ENCODE data around the gene TRIM50.
"Not testable (repeated sequence)": the region's sequence is repeated elsewhere in the genome, so short reads cannot be mapped to it uniquely, and the experiment has no call there.

The TRIM50 gene

GRCh38 chr7:73308074-73308664 is 19.7 kb downstream of the TRIM50 start:
- peak overlapping the region; percentile 86 for H3K4me3 ChIP-seq (ENCODE audit: insufficient read depth, low read length, poor library complexity, severe bottlenecking)
- no peaks in the 10 kb centered on the region for H3K9me3 ChIP-seq (ENCODE audit: insufficient read depth, low read length)
- H4K20me1 ChIP-seq (ENCODE audit: low read depth, low read length) = no peaks in the 10 kb centered on the region
- H3K27ac ChIP-seq (ENCODE audit: low read depth, low read length) = peak overlapping the region; percentile 67
- H3K9ac ChIP-seq (ENCODE audit: low read length) = peak overlapping the region; percentile 75
- H3K27me3 ChIP-seq (ENCODE audit: low read length) = no peaks in the 10 kb centered on the region
- no peaks in the 10 kb centered on the region for H3K9me2 ChIP-seq (replicated peaks; ENCODE audit: insufficient read depth, low read length)
- TF ChIP-seq EZH2phosphoT487 (conservative IDR thresholded peaks at IDR 0.05; ENCODE audit: low read length) = no peak
- TF ChIP-seq, protein P1, sequence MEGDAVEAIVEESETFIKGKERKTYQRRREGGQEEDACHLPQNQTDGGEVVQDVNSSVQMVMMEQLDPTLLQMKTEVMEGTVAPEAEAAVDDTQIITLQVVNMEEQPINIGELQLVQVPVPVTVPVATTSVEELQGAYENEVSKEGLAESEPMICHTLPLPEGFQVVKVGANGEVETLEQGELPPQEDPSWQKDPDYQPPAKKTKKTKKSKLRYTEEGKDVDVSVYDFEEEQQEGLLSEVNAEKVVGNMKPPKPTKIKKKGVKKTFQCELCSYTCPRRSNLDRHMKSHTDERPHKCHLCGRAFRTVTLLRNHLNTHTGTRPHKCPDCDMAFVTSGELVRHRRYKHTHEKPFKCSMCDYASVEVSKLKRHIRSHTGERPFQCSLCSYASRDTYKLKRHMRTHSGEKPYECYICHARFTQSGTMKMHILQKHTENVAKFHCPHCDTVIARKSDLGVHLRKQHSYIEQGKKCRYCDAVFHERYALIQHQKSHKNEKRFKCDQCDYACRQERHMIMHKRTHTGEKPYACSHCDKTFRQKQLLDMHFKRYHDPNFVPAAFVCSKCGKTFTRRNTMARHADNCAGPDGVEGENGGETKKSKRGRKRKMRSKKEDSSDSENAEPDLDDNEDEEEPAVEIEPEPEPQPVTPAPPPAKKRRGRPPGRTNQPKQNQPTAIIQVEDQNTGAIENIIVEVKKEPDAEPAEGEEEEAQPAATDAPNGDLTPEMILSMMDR (IDR thresholded peaks at IDR 0.05; ENCODE audit: insufficient read depth, low read length, poor library complexity, severe bottlenecking) = no peak
- H3K79me2 ChIP-seq (ENCODE audit: insufficient read depth, low read length) = peaks cover 25% of the 10 kb centered on the region
- H3F3A ChIP-seq (ENCODE audit: insufficient read depth) = no peaks in the 10 kb centered on the region
- H2AFZ ChIP-seq (ENCODE audit: low read depth, low read length, severe bottlenecking) = peak overlapping the region; percentile 56
- H3K36me3 ChIP-seq (ENCODE audit: low read length) = no peaks in the 10 kb centered on the region
- H3K4me2 ChIP-seq (ENCODE audit: low read depth, low read length, poor library complexity, severe bottlenecking) = peak overlapping the region; percentile 63

DNA sequence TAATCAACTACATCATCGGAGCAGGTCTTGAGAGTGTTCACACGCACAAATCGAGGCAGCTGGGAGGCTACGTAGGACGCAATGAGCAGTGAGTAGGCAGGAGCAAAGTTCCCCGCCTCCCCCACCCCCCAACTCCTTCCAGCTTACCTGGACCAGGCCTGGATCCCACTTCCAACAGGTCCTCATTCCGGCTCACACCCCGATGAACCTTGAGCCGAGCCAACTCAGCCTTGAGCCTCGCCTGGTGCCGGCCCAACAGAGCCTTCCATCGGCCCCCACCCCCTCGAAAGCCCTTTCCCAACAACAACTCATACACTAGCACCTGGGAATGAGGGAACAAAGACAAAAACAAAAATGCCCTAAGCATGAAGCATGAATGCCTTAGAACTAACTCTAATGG is 20.4 kb downstream of the TRIM50 start:
- H3K79me2 ChIP-seq (ENCODE audit: insufficient read depth, low read length) = peaks cover 25% of the 10 kb centered on the region
- H3K27ac ChIP-seq (ENCODE audit: low read depth, low read length) = no peak overlapping the region
- no peak overlapping the region for H2AFZ ChIP-seq (ENCODE audit: low read depth, low read length, severe bottlenecking)
- no peaks in the 10 kb centered on the region for H3K9me3 ChIP-seq (ENCODE audit: insufficient read depth, low read length)
- H3K36me3 ChIP-seq (ENCODE audit: low read length) = no peaks in the 10 kb centered on the region
- H3K9me2 ChIP-seq (replicated peaks; ENCODE audit: insufficient read depth, low read length) = no peaks in the 10 kb centered on the region
- no peaks in the 10 kb centered on the region for H3K27me3 ChIP-seq (ENCODE audit: low read length)
- no peaks in the 10 kb centered on the region for H3F3A ChIP-seq (ENCODE audit: insufficient read depth)
- peak overlapping the region; percentile 75 for H3K9ac ChIP-seq (ENCODE audit: low read length)
- peak overlapping the region; percentile 63 for H3K4me2 ChIP-seq (ENCODE audit: low read depth, low read length, poor library complexity, severe bottlenecking)
- TF ChIP-seq EZH2phosphoT487 (conservative IDR thresholded peaks at IDR 0.05; ENCODE audit: low read length) = no peak
- TF ChIP-seq, protein P1 (IDR thresholded peaks at IDR 0.05; ENCODE audit: insufficient read depth, low read length, poor library complexity, severe bottlenecking) = no peak
- H3K4me3 ChIP-seq (ENCODE audit: insufficient read depth, low read length, poor library complexity, severe bottlenecking) = peak overlapping the region; percentile 86
- no peaks in the 10 kb centered on the region for H4K20me1 ChIP-seq (ENCODE audit: low read depth, low read length)

DNA sequence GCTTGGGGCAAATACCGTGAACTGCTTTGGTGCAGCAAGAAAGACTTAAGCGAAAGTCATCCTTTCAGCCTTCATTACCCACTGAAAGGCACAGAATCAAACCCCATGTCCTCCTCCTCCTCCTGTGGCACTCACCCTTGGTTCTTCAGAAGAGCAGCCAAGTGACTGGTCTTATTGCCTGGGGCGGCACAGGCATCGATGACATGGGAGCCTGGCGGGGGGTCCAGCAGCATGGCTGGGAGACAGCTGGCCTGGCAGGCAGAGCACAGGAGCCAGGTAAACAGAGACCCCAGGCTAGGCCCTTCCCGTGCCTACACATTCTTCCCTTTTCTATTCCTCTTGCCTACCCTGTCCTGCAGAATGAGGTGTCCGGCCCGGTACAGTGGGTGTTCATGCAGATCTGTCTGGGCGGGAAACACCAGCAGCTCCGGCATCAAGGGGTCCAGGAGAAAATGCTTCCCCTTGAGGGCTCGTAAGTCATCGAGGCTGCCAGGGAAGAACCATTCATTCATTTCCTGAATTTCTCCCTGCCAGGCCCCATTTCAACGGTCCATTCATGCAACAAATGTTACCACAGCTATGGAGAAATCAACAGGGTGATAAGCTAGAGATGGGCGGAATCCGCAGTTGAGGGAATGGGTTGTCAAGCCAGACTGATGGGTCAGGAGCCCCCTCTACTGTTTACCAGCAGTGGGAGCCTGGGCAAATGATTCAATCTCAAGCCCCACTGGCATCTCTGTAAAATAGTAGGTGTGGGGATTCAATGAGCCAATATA is 23.1 kb downstream of the TRIM50 start:
- not testable (repeated sequence) for H3K9me3 ChIP-seq (ENCODE audit: insufficient read depth, low read length); H3K4me2 ChIP-seq (ENCODE audit: low read depth, low read length, poor library complexity, severe bottlenecking); H4K20me1 ChIP-seq (ENCODE audit: low read depth, low read length)

GRCh38 chr7:73304071-73304470 is 23.8 kb downstream of the TRIM50 start:
- H3K9me2 ChIP-seq (replicated peaks; ENCODE audit: insufficient read depth, low read length) = no peaks in the 10 kb centered on the region
- TF ChIP-seq, protein P1 (IDR thresholded peaks at IDR 0.05; ENCODE audit: insufficient read depth, low read length, poor library complexity, severe bottlenecking) = no peak
- TF ChIP-seq EZH2phosphoT487 (conservative IDR thresholded peaks at IDR 0.05; ENCODE audit: low read length) = no peak
- no peak overlapping the region for H3K4me3 ChIP-seq (ENCODE audit: insufficient read depth, low read length, poor library complexity, severe bottlenecking)
- H4K20me1 ChIP-seq (ENCODE audit: low read depth, low read length) = no peaks in the 10 kb centered on the region
- H3K9ac ChIP-seq (ENCODE audit: low read length) = no peak overlapping the region
- no peak overlapping the region for H3K4me2 ChIP-seq (ENCODE audit: low read depth, low read length, poor library complexity, severe bottlenecking)
- H2AFZ ChIP-seq (ENCODE audit: low read depth, low read length, severe bottlenecking) = no peak overlapping the region
- H3K27me3 ChIP-seq (ENCODE audit: low read length) = no peaks in the 10 kb centered on the region
- H3K79me2 ChIP-seq (ENCODE audit: insufficient read depth, low read length) = peaks cover 25% of the 10 kb centered on the region
- no peaks in the 10 kb centered on the region for H3K36me3 ChIP-seq (ENCODE audit: low read length)
- no peak overlapping the region for H3K27ac ChIP-seq (ENCODE audit: low read depth, low read length)
- no peaks in the 10 kb centered on the region for H3F3A ChIP-seq (ENCODE audit: insufficient read depth)
- no peaks in the 10 kb centered on the region for H3K9me3 ChIP-seq (ENCODE audit: insufficient read depth, low read length)

More for the DNA sequence above, 23.1 kb downstream of the TRIM50 start:
- not testable (repeated sequence) for H3K36me3 ChIP-seq (ENCODE audit: low read length); H3K27me3 ChIP-seq (ENCODE audit: low read length); H3K9ac ChIP-seq (ENCODE audit: low read length); H2AFZ ChIP-seq (ENCODE audit: low read depth, low read length, severe bottlenecking); H3K9me2 ChIP-seq (replicated peaks; ENCODE audit: insufficient read depth, low read length); H3K27ac ChIP-seq (ENCODE audit: low read depth, low read length); H3F3A ChIP-seq (ENCODE audit: insufficient read depth); H3K4me3 ChIP-seq (ENCODE audit: insufficient read depth, low read length, poor library complexity, severe bottlenecking)
- H3K79me2 ChIP-seq (ENCODE audit: insufficient read depth, low read length) = peaks cover 25% of the 10 kb centered on the region

Data from SU-DHL-6 (cell line).